ENCODE results near the gene IKZF4.
"Not testable (repeated sequence)": the region's sequence is repeated elsewhere in the genome, so short reads cannot be mapped to it uniquely, and the experiment has no call there.

The IKZF4 gene

DNA sequence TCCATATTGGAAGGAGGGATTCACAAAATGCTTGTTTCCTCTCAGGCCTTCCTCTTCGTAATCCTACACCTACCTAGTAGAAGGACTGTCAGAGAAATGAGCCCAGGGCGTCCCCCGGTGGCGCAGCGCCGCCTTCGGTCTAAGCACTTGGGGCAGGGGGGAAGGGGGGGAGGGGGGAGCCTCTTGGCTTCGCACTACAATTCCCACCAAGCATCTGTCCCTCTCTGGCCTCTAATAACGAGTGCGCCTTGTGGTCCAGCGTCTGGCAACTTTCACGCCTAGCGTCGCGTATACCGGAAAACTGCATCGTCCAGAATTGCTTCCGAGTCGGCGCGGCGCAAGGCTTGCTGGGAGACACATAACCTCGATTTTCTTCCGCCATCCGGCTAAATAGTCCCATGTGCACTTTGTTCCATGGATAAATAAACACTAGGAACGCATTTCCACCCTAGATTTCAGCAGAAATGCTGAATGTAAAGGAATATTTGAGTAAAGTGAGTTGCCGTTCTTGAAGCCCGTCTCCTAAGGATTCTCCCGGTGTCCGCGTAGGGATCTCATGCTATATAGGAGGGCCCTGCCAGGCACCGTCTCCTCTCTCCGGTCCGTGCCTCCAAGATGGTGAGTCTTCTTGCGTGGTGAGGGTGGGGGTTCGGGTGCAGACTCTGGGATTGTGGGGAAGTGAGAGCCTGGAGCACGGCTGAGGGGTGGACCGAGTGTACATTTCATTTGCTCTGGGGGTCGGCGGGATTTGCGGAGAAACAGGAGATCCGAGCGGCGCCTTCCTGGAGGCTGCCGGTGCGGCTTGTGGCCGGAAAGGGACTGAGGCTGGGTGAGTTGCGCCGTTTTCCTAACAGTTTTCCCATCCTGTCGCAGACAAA is 20.9 kb downstream of the IKZF4 start, which contains the start of gene RPS26:
Gene RPS26, plus strand, starts transcription at position 367 of the 878 bp plus-strand sequence. Its CDS starts 249 bp downstream, at position 616.
- peak; percentile 98 for DNase-seq

DNA sequence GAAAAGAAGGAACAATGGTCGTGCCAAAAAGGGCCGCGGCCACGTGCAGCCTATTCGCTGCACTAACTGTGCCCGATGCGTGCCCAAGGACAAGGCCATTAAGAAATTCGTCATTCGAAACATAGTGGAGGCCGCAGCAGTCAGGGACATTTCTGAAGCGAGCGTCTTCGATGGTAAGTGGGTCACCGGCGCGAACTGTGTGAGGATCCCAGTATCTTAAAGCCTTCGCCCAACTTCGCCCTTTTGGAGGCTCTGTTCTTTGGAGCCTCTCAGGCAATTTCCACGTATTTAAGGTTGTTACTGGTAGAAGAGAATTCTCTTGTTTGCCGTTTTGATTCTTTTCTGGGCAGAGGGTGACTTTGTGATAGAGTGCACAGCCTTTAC is 21.6 kb downstream of the IKZF4 start:
- not testable (repeated sequence) for DNase-seq

DNA sequence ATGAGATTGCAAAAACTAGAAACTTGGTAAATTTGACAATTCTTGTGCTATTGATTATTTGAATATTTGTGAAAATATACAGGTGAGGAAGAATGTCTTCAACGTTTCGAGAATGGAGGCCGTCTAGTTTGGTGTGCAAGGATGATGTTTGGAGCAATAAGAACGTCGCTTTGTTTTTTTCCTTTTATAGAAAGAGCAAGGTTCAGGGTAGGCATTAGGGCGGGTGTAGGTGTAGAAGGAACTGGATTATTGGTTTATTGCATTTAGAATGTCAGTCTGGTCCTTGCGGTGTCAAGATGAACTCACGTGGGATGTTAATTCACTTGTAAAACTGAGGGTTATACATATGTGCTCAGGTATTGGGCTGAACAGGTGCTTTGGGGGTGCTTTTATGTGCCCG is 22.0 kb downstream of the IKZF4 start:
- DNase-seq: no peak

DNA sequence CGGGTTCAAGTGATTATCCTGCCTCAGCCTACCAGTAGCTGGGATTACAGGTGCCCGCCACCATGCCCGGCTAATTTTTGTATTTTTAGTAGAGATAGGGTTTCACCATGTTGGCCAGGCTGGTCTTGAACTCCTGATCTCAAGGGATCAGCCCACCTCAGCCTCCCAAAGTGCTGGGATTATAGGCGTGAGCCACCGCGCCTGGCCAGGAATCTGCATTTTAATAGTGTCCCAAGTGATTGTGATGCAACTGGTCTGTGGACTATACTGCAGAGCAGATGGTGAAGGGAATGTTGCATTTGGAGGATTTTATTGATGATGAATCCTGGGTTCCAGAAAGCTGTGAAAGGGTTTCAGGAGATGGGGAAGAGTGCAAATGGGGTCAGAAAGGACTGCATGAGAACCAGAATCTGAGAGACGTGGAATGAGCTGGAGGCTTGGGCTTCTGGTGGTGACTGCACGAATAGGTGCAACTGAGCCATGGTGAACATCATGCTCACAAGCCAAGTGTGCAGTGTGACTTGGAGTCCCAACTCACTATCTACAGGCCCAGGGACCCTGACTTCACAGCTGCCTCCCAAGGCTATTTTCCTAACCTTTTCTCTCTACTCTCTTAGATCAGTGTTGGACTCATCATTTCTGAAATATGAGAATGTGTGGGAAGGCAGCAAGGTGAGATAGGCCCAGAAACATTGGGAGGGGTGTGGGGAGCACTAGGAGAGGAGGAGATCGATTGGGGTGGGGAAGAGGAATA is 25.4 kb downstream of the IKZF4 start:
- DNase-seq: no peak

DNA sequence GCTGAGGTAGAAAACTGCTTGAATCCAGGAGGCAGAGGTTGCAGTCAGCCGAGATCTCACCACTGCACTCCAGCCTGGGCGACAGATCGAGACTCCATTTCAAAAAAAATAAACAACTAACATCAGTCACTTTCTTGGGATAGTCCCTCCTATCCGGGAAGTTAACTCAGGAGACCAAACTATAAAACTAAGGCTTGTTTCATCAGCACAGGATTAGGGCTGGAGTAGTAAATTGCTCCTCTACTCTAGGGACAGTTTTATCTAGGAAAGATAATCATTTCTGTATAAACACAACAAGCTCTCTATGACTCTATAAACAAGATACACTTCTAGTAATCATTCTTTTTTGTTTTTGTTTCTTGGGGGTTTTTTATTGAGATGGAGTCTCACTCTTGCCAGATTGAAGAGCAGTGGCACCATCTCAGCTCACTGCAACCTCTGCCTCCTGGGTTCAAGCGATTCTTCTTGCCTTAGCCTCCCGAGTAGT is 32.6 kb downstream of the IKZF4 start:
- no peak for DNase-seq

DNA sequence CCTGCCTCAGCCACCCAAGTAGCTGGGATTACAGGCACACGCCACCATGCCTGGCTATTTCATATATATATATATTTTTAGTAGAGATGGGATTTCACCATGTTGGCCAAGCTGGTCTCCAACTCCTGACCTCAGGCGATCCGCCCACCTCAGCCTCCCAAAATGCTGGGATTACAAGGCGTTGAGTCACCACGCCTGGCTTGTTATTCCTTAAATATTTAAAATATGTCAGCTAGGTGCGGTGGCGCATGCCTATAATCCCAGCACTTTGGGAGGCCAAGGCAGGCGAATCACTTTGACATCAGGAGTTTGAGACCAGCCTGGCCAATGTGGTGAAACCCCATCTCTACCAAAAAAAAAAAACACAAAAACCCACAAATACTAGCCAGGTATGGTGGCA is 39.1 kb downstream of the IKZF4 start:
- DNase-seq: not testable (repeated sequence)

DNA sequence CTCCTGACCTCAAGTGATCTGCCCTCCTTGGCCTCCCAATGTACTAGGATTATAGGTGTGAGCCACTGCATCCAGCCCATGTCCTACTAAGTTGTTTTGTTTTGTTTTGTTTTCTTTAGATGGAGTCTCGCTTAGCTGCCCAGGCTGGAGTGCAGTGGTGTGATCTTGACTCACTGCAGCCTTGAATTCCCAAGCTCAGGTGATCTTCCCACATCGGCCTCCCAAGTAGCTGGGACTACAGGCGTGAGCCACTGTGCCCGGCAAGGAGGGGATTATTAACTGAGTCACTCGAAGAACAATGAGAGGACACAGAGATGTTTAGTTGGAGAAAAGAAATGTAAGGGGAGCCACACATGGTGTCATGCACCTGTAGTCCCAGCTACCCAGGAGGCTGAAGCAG is 41.1 kb downstream of the IKZF4 start:
- DNase-seq: no peak

DNA sequence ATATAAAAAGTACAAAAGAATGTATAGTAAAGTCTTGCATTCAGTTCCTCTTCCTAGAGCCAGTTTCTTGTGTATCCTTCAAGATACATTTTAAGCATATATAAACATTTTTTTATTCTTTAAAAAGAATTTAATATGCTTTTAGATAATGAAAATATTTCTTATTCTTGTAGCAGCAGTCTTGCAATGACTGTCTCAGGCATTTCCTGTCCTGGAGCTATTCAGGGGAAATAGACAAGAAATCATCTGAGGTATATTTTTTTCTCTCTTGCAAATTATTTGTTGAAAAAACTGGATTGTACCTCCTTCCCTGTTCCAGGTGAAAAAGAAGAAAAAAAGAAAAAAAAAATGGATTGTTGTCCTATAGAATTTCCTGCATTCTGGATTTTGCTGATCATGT is 42.2 kb downstream of the IKZF4 start:
- DNase-seq: no peak

DNA sequence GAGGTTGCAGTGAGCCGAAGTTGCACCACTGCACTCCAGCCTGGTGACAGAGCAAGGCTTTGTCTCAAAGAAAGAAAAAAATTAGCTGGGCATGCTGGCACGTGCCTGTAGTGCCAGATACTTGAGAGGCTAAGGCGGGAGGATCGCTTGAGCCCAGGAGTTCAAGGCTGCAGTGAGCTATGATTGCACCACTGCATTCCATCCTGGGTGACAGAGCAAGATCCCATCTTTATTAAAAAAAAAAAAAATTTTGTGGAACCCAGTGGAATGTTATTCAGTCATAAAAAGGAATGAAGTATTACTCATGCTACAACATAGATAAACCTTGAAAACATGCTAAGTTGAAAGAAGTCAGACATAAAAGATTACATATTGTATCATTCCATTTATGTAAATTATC is 50.8 kb downstream of the IKZF4 start:
- no peak for DNase-seq

DNA sequence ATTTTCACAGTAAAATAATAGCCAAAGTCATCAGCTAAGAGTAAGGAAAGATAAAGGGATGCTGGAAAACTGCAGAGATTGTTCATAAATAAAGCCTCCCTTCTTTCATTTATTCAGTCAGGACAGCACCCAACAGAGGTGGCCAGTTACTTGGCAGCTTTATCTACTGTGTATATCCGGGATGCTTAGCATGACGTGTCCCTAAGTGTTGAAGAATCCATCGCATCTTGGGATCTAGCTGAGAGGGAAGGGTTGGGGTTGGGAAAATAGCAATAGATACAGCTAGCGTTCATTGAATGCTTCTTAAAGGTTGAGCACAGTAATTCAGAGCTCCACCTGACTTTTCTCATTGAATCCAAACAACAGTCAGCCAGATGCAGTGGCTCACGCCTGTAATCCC is 53.6 kb downstream of the IKZF4 start:
- no peak for DNase-seq

DNA sequence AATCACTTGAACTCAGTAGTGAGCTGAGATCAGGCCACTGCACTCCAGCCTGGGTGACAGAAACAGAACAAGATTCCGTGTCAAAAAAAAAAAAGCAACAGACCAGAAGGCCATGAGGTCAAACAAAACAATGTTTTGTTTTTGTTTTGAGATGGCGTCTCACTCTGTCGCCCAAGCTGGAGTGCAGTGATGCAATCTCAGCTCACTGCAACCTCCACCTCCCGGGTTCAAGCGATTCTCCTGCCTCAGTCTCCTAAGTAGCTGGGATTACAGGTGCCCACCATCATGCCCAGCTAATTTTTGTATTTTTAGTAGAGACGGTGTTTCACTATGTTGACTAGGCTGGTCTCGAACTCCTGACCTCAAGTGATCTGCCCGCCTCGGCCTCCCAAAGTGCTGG is 57.1 kb downstream of the IKZF4 start:
- not testable (repeated sequence) for DNase-seq

DNA sequence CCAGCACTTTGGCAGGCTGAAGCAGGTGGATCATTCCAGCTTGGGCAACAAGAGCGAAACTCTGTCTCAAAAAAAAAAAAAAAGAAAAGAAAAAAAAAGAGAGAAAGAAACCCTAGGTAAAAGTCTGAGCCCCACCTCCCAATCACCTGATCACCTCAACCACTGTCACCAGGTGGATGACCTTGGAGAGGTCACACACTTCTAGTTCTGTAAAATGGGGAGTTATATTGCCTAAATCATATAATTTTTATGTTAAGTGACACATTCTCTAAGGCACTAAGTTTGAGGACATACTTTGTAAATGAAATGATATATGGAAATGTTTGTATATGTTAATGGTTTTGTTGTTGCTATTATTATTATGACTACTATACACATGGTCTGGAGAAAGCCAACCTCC is 57.6 kb downstream of the IKZF4 start:
- no peak for DNase-seq

DNA sequence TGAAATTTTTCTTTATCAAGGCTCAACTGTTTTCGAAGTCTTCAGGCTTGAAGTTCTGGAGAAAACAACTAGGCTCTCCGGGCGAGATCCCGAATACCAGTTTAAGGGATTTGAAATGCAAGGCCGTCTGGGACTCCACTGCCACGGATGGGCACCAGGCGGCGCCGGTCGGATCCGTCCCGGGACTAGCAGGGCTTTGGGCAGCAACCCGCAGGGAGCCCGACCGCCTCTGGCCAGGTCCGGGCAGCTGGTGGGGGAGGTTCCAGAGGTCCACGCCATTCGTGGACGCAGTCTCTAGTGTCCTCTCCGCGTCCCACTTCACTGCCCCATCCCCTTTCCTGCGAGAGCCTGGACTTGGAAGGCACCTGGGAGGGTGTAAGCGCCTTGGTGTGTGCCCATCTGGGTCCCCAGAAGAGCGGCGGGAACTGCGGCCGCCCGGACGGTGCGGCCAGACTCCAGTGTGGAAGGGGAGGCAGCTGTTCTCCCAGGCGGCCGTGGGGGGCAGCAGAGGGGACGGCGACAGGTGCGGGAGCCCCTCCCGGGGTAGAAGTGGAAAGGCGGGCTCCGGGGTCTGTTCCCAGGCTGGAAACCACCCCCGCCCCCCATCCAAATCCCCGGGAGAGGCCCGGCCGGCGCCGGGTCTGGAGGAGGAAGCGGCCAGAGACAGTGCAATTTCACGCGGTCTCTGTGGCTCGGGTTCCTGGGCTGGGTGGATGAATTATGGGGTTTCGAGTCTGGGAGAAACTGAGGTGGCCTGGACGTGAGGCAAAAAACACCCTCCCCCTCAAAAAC is 58.3 kb downstream of the IKZF4 start:
- peak; percentile 67 for DNase-seq

DNA sequence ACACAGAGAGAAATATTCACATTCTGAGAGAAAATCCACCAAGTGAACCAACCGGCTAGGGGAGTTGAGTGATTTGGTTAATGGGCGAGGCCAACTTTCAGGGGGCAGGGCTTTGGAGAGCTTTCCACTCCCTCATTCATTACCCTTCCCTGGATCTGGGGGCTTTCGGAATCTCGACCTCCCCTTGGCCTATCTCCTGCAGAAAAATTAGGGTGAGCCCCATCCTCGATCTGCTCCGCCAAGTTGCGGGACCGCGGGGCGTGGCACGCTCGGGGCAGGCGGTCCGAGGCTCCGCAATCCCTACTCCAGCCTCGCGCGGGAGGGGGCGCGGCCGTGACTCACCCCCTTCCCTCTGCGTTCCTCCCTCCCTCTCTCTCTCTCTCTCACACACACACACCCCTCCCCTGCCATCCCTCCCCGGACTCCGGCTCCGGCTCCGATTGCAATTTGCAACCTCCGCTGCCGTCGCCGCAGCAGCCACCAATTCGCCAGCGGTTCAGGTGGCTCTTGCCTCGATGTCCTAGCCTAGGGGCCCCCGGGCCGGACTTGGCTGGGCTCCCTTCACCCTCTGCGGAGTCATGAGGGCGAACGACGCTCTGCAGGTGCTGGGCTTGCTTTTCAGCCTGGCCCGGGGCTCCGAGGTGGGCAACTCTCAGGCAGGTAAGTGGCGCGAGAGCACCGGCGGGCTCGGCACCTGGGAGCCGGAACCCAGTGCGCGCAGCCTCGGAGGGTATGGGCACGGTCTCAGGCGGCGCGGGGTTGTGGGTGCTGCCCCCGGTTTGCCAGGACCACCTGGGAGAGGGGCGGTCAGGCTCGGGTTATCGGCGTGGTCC is 59.1 kb downstream of the IKZF4 start, which contains the start of gene ERBB3:
Gene ERBB3, plus strand, starts transcription at position 443 of the 833 bp plus-strand sequence. Its CDS starts 136 bp downstream, at position 579.
- peak; percentile 29 for DNase-seq

DNA sequence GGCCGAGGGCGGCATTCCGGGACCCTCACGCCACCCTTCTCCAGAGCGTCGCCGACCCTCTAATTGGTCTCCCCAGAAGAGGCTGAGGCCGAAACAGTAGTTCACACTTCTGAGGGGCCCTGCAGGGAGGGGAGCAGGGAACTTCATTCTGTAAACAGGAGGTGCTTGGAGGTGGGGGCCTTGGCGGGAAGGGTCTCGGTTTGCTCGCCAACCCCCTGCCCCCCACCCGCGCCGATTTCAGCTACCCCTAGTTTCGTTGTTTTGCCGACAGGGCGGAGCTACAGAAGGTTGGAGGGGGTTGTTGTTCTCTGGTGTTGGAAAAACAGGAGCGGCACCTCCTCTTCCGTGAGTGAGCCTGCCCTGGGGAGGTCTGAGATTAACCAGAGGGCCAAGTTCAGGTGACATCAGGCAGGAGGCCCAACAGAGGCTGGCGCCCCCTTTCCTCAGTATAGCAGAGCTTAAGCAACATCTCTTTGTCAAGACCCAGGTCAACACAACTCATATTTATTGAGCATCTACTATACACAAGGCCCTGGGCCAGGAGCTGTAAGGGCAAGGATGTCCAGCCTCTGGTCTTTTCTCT is 59.8 kb downstream of the IKZF4 start:
- DNase-seq: no peak

DNA sequence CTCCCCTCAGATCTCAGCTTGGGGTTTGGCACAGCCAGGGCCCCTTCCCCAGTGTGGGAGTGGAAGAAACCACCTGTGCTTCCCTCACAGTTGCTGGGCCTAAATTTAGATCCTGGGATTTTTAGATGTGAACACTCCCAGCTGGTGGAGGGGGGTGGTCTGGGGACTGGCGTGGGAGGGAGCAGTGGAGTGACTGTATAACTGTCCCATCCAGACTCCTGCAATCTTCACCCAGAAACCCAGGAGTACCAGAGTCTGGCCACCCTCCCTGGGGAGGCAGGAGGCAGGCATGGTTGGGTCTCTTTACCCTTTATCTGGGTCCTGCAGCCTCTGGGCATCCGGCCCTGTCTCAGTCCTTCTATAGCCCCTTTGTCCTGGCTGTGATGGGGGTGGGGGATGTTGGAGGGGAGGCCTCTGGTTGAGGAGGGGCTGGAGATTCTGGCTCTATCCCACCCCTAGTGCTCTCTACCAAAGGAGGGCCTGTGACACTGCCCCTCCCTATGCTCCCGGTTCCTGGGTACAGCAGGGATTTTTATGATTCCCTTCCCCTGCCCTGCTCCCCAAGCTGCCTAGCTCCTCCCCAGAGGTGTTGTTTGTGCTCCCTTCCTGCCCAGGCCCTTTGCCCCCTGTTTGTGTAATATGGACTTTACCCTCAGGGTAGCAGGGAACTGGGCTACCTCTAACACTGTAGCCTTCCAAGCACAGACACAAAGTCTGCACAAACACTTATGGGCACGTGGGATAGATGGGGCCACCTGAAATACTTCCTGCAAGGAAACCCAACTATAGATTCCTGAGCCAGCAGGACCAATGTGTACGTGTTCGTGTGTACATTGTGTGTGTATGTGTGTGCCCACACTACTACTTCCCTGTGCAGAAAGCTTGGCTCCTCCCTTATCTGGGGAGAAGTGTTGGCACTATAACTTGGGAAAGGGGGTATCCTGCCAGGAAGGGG is 60.8 kb downstream of the IKZF4 start:
- DNase-seq: no peak

DNA sequence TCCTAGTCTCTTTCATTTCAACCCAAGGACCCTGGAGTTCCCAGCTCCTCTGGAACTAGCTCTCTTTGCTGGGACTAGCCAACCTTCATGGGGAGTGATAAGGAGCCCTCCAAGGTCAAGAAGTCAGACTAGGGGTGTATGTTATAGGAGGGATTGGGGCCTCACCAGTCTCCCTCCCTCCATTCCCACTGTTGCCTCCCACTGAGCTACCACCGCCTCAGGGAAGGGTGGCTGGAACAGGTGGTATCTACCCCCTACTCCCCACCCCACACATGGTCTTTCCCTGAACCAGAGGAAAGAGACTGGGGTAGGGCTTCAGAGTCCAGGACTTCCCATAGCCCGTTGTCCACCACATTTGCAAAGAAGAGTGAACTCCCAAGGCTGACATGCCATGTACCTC is 61.5 kb downstream of the IKZF4 start:
- DNase-seq: no peak

DNA sequence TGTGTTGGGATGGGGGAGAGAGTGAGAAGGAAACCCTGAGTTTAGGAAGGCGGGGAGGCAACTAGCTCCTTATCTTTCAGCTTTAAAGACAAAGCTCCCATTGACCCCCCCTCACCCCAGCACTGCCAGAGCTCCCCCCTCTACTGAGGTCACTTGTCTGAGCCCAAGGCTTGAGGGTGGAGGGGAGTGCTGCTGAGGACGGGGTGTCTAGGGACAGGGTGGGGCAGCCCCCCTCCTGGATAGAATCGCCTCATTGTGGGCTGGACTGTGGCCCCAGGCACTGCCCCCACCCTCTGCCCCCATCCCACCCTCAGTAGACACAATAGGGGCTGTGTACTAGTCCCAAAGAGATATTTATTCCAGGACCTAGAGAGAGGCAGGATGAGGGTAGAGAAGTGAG is 62.1 kb downstream of the IKZF4 start:
- DNase-seq: no peak

DNA sequence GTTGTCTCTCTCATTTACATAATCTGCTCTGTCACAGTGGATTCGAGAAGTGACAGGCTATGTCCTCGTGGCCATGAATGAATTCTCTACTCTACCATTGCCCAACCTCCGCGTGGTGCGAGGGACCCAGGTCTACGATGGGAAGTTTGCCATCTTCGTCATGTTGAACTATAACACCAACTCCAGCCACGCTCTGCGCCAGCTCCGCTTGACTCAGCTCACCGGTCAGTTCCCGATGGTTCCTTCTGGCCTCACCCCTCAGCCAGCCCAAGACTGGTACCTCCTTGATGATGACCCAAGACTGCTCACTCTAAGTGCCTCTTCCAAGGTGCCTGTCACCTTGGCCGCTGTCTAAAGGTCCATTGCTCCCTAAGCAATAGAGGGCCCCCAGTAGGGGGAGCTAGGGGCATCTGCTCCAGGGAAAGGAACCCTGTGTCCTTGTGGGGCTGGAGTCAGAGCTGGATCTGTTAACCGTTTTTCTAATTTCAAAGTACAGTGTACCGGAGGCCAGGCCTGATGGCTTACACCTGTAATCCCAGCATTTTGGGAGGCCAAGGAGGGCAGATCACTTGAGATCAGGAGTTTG is 64.2 kb downstream of the IKZF4 start:
- DNase-seq: no peak

DNA sequence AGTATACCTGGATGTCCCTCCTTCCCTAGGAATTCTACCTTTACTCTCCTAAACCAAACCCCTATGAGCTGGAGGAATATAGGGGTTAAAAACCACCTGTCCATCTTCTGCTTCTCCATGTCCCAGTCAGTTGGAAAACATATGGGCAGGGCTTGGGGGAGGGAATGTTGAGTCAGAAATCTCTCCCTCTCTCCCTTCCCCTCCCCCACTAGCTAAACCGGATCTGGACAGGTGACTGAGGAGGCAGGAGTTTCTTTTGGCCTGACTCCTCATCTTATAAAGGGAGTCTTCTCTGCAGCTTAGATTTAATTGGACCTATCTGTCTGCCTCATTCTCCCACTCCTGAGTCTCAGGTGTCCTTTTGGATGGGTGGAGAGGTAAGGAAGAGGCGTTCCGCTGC is 65.3 kb downstream of the IKZF4 start:
- no peak for DNase-seq

Measured in NCI-H2227 treated with DMSO at 0.1 percent for 48 hours (cell line).